ENCODE results near the gene GALK2. TPM values are rescaled to one million over a fixed set of nuclear protein-coding genes. Genes with fewer than 3 reads are reported as not detected.

GALK2 gene
- total RNA-seq, 4 donors from 2014 or later, result 14.7 to 37.1 (median 24.0) TPM

- no peak for TF ChIP-seq CTCF (IDR thresholded peaks at IDR 0.05; ENCODE audit: low read depth)
Observed at GRCh38 chr15:49135342-49135857, 34.6 kb upstream of the GALK2 start.

- no peak for TF ChIP-seq CTCF (IDR thresholded peaks at IDR 0.05; ENCODE audit: low read depth)
Observed at GRCh38 chr15:49135911-49136310, 34.1 kb upstream of the GALK2 start.

- no peak for TF ChIP-seq CTCF (IDR thresholded peaks at IDR 0.05; ENCODE audit: low read depth)
Observed at GRCh38 chr15:49137861-49138260, 32.2 kb upstream of the GALK2 start.

GRCh38 chr15:49145651-49146609 lies 24.1 kb upstream of the GALK2 start:
- no peak for TF ChIP-seq CTCF (IDR thresholded peaks at IDR 0.05; ENCODE audit: low read depth)

GRCh38 chr15:49148298-49148697 lies 21.7 kb upstream of the GALK2 start:
- no peak for TF ChIP-seq CTCF (IDR thresholded peaks at IDR 0.05; ENCODE audit: low read depth)

GRCh38 chr15:49148727-49149126 lies 21.3 kb upstream of the GALK2 start:
- TF ChIP-seq CTCF (IDR thresholded peaks at IDR 0.05; ENCODE audit: low read depth), result no peak

GRCh38 chr15:49151831-49152230 lies 18.2 kb upstream of the GALK2 start:
- TF ChIP-seq CTCF (IDR thresholded peaks at IDR 0.05; ENCODE audit: low read depth), result no peak

All from subcutaneous adipose tissue (tissue), 4 donors.